Endothelial cell of umbilical vein (primary cell): ENCODE data around the gene RASGRF1.

Source experiments
- CTCF ChIP-seq, 2 donors: IDR thresholded peaks; 1 replicate in 1 of 2; 2 replicates in 1 of 2; pipeline ENCODE4 v1.5.1; 2011; ENCODE audit warnings: low read length in 2 of 2, mild to moderate bottlenecking in 2 of 2, moderate library complexity in 2 of 2, control low read depth in 1 of 2, inconsistent platforms in 1 of 2, low read depth in 1 of 2; ENCODE audit not compliant: insufficient read depth in 1 of 2; ENCODE audit errors: extremely low read depth in 1 of 2
- EZH2 ChIP-seq: IDR thresholded peaks from 2 replicates; pipeline ENCODE4 v1.6.1; 2012; ENCODE audit warnings: borderline replicate concordance, low read depth, mild to moderate bottlenecking, moderate library complexity, low read length, inconsistent platforms; ENCODE audit not compliant: severe bottlenecking
- FOS ChIP-seq: IDR thresholded peaks from 2 replicates; pipeline ENCODE4 v1.6.1; 2011; ENCODE audit warnings: mild to moderate bottlenecking, low read length, moderate library complexity, borderline replicate concordance; ENCODE audit not compliant: insufficient read depth
- POLR2A ChIP-seq: IDR thresholded peaks from 2 replicates; pipeline ENCODE4 v1.6.1; 2012; ENCODE audit warnings: low read depth, mild to moderate bottlenecking, control low read depth, low read length

GRCh38 chr15:78981532-78982313, 108.9 kb downstream of the RASGRF1 start:
- TF ChIP-seq CTCF (IDR thresholded peaks at IDR 0.05; ENCODE audit: extremely low read depth in 1 of 2, insufficient read depth in 1 of 2, low read depth in 1 of 2, low read length in 2 of 2) (no peak), FOS (no peak), EZH2 (no peak), POLR2A (no peak)
